NCI-H1694 treated with DMSO at 0.1 percent for 48 hours (cell line): ENCODE results near the gene CENPB.

Experiments
- DNase-seq: peaks from one replicate; lab custom pipeline; 2025; lab: John Stamatoyannopoulos, UW

Gene CENPB

GRCh38 chr20:3788685-3789155, 2.2 kb upstream of the CENPB start:
- DNase-seq: no peak

- DNase-seq: no peak
Measured at GRCh38 chr20:3787324-3788014, 929 bp upstream of the CENPB start.

- peak; percentile 20 for DNase-seq
Measured at GRCh38 chr20:3786126-3786484, 435 bp downstream of the CENPB start.

GRCh38 chr20:3785240-3786125, 1.1 kb downstream of the CENPB start:
- no peak for DNase-seq

GRCh38 chr20:3784863-3785239, 1.7 kb downstream of the CENPB start:
- no peak for DNase-seq

GRCh38 chr20:3784216-3784853, 2.2 kb downstream of the CENPB start:
- DNase-seq: no peak

GRCh38 chr20:3783511-3784195, 2.9 kb downstream of the CENPB start:
- no peak for DNase-seq

GRCh38 chr20:3783068-3783489, 3.5 kb downstream of the CENPB start:
- no peak for DNase-seq

- DNase-seq: no peak
Measured at GRCh38 chr20:3782597-3782996, 3.9 kb downstream of the CENPB start.

- DNase-seq: peak; percentile 89
Measured at GRCh38 chr20:3781153-3781910, 5.2 kb downstream of the CENPB start, which contains the start of gene SPEF1. TSS of gene SPEF1 (minus strand) at chr20:3781448. CDS start at chr20:3781287, 161 bp downstream.

- DNase-seq: no peak
Measured at GRCh38 chr20:3778976-3779375, 7.6 kb downstream of the CENPB start.

- DNase-seq: peak; percentile 42
Measured at GRCh38 chr20:3777716-3778629, 8.6 kb downstream of the CENPB start.

GRCh38 chr20:3777381-3777715, 9.2 kb downstream of the CENPB start:
- no peak for DNase-seq

- DNase-seq: no peak
Measured at GRCh38 chr20:3775457-3776108, 11.0 kb downstream of the CENPB start.

- no peak for DNase-seq
Measured at GRCh38 chr20:3771552-3772058, 14.9 kb downstream of the CENPB start.

GRCh38 chr20:3768342-3769130, 18.0 kb downstream of the CENPB start:
- DNase-seq: peak; percentile 77

- DNase-seq: peak; percentile 97
Measured at GRCh38 chr20:3767427-3768341, 18.9 kb downstream of the CENPB start, which contains the start of gene ADISSP. TSS of gene ADISSP (minus strand) at chr20:3767753. CDS start at chr20:3760100, 7,653 bp downstream.

GRCh38 chr20:3767110-3767426, 19.5 kb downstream of the CENPB start:
- no peak for DNase-seq
